Activated T-helper 2 cell treated with anti-CD3 and anti-CD28 coated beads, Interferon-gamma antibody, Interleukin-2, Interleukin-4, amounts not matched to agents 10 μg/mL and 5 μg/mL and 100 μg/mL, durations not matched to agents 14 hours and 24 hours and 36 hours (primary cell): ENCODE data around the gene CMTM5. TPM values are rescaled to one million over a fixed set of nuclear protein-coding genes. Genes with fewer than 3 reads are reported as not detected.

Experiments
- DNase-seq: peaks from one replicate; pipeline ENCODE4 v3.0.0; 2021; ENCODE audit warnings: low spot score
- H3K27ac Mint-ChIP-seq: one replicate; pipeline ENCODE4 v1.8.0; 2021; ENCODE audit warnings: mixed read lengths
- H3K27me3 Mint-ChIP-seq: one replicate; pipeline ENCODE4 v1.8.0; 2021; ENCODE audit warnings: low read depth, mixed read lengths
- H3K36me3 Mint-ChIP-seq: one replicate; pipeline ENCODE4 v1.8.0; 2021; ENCODE audit warnings: low read depth, mixed read lengths
- H3K4me1 Mint-ChIP-seq: one replicate; pipeline ENCODE4 v1.8.0; 2021; ENCODE audit warnings: low read depth, mixed read lengths
- H3K4me3 Mint-ChIP-seq: one replicate; pipeline ENCODE4 v1.8.0; 2021; ENCODE audit warnings: low read depth, mild to moderate bottlenecking, moderate library complexity, mixed read lengths
- H3K9me3 Mint-ChIP-seq: one replicate; pipeline ENCODE4 v1.8.0; 2021; ENCODE audit warnings: mixed read lengths
- intact Hi-C: fragments of 100-400 bp; cut with micrococcal nuclease; formaldehyde crosslinking; loops from one replicate; pipeline ENCODE4 v1.15.1; 2023
- total RNA-seq: library from RNA; stranded (reverse); gene quantifications from 2 replicates; pipeline ENCODE4 v1.2.3, GENCODE V29; 2022

CMTM5 gene
- total RNA-seq, 1 donor from 2014 or later: not detected

DNA sequence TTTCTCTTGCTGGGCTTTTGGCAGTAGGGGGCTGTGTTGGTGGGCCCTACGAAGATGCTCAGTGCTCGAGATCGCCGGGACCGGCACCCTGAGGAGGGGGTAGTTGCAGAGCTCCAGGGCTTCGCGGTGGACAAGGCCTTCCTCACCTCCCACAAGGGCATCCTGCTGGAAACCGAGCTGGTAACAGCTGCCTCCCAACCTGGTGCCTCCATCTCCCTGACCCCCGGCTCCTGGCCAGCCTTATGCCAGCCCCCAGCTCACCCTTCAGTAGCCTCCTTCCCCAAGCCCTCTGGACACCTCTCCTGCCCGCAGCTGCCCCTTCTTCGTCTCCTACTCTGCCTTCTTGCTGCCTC lies 328 bp downstream of the CMTM5 start:
- H3K9me3 Mint-ChIP-seq: no peaks in the 10 kb centered on the region
- no peaks in the 10 kb centered on the region for H3K36me3 Mint-ChIP-seq
- H3K4me3 Mint-ChIP-seq: no peak overlapping the region
- H3K4me1 Mint-ChIP-seq: no peaks in the 10 kb centered on the region
- no peak overlapping the region for H3K27ac Mint-ChIP-seq
- H3K27me3 Mint-ChIP-seq: peaks cover 2% of the 10 kb centered on the region
- DNase-seq: no peak
- intact Hi-C loops: no loop called here

DNA sequence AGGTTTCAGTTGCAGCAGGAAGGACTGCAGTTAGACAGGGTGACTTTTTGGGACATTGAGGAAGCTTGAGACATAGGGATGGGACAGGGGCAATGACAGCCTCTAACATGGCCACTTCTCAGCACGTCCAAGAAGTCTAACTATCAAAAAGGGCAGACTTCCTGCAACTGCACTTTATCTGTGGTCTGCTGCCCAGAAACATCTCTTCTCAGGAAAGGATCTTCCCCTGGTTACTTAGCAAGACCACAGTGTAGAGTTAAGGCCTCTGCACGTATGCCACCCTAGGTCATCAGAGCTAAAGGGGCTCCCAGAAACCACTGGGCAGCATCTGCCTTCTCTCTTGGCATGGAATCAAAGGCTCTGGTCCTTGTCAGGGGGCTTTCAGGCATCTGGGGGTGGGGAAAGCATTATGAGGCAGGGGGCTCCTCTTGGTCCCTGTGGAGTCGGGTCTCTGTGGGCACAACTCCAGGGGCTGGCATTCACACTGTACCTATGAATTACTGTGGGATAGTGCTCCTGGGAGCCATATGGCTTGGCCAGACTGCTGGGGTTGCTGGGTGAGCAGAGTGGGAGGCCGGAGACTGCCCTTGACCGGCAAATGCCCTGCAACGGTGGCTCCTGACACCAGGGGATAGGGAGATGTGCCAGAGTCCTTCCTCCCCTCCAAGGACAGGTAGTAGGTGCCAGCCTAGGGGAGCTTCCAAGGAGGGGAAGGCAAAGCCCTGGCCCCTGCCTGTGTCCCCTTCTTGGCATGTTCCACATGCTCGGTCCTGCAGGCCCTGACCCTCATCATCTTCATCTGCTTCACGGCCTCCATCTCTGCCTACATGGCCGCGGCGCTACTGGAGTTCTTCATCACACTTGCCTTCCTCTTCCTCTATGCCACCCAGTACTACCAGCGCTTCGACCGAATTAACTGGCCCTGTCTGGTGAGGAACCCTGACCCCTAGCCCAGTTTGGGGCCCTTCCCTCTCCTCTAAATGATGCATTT lies 1.0 kb downstream of the CMTM5 start:
- intact Hi-C loops: no loop called here
- H3K4me1 Mint-ChIP-seq: no peaks in the 10 kb centered on the region
- no peak for DNase-seq
- no peaks in the 10 kb centered on the region for H3K36me3 Mint-ChIP-seq
- H3K4me3 Mint-ChIP-seq: no peak overlapping the region
- H3K27ac Mint-ChIP-seq: no peak overlapping the region
- no peaks in the 10 kb centered on the region for H3K27me3 Mint-ChIP-seq
- no peaks in the 10 kb centered on the region for H3K9me3 Mint-ChIP-seq

DNA sequence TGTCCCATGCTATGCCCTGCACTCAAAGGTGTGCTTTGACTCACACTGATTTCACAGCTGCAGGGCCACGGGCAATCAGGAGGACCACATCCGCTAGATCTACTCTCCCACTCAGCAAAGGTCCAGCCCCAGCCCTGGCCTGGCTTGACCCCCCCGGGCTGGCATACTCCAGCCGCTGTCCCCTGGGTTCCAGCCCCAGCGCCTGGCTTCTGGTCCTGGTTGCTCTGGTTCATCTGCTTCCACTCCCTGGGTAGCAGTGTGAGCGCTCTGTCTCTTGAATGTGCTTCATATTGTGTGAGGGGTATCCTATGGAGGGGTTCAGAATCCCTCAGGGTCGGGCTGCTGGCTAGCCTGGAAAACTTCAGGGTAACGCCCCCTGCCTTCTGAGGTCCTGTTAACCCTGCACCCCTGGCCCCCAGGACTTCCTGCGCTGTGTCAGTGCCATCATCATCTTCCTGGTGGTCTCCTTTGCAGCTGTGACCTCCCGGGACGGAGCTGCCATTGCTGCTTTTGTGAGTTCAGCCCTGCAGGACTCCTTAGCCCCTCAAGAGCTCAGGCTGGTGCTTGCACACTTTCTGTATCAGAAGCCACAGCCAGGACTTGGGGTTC lies 1.9 kb downstream of the CMTM5 start:
- no peaks in the 10 kb centered on the region for H3K27me3 Mint-ChIP-seq
- intact Hi-C loops: no loop called here
- H3K27ac Mint-ChIP-seq: no peak overlapping the region
- H3K4me1 Mint-ChIP-seq: no peaks in the 10 kb centered on the region
- H3K4me3 Mint-ChIP-seq: no peak overlapping the region
- DNase-seq: no peak
- no peaks in the 10 kb centered on the region for H3K36me3 Mint-ChIP-seq
- no peaks in the 10 kb centered on the region for H3K9me3 Mint-ChIP-seq

DNA sequence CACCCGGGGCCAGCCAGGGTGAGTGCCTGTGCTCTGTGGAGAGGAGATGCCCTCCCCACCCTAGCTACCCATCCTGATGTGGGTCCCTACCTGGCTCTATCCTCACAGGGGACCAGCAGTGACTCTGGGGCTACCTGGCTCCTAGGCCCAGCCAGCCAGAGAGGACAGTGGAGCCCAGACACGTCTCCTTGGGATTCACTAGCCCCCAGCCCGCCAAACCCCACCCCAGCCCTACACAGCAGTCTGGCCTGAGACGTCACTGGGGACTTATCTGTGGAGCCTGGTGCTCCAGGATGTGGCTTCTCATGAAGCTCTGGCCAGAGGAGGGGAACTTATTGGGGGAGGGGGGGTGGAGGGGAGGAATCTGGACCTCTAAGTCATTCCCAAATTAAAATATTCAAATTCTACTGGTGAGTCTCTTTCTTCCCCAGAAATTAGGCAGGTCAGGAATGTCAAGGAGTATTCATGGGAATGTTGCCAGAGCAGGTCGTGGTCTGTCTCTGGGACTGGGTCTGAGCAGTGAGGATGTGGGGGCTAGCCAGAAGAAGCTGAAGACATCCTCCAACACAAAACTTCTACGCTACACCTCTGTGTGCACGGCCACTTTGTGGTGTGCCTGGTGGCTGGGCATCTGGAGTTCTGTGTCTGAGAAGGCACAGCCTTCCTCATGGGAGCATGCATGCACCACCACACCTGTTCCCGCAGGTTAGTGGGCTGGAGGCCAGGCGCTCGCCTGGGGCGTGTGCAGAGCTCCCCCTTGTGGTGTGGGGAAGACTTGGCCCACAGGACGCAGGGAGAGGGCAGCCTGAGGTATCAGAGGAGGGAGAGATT lies 2.7 kb downstream of the CMTM5 start:
- Mint-ChIP-seq H3K4me1 (no peaks in the 10 kb centered on the region), H3K27me3 (no peaks in the 10 kb centered on the region), H3K36me3 (no peaks in the 10 kb centered on the region), H3K9me3 (no peaks in the 10 kb centered on the region), H3K4me3 (no peak overlapping the region), H3K27ac (no peak overlapping the region)
- peak; percentile 43 for DNase-seq
- intact Hi-C loops: loop anchor here (1.0 to 2.0 kb wide), 2 partner anchors 51 to 115 kb away; no protein-coding TSS in a partner anchor

DNA sequence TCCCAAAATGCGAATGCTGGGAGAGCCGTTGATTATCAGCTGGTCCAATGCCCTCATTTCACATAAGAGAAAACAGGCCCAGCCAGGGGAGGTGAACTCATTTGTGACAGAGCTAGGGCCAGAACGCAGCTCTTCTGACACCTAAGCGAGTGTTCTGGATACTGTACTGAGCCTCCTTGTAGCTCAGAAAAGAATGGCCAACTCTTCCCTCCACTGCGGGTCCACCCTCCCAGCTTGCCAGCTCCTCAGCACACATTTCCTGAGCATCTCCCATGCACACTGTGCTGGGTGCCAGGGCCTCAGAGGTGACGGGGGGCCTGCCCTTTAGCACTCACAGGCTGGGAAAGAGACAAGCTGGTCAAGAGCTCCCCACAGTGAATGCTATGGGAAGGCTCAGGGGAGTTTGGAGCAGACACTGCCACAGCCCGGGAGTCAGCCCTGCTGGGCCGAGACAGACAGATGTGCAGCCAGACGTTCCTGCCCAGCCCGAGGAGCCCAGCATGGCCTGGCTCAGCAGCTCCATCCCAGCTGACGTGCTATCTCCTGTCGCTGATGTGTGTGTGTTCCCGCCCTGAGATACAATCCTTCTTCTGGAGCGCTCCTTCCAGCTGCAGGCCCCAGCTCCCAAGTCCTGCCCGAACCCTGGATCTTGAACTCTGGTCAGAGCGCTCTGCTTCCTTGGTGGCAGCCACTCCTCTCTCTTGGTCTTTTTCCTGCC lies 3.5 kb downstream of the CMTM5 start:
- no peak overlapping the region for H3K4me3 Mint-ChIP-seq
- H3K27ac Mint-ChIP-seq: no peak overlapping the region
- no peak for DNase-seq
- intact Hi-C loops: loop anchor here (1.0 to 2.0 kb wide), 2 partner anchors 52 to 116 kb away; no protein-coding TSS in a partner anchor
- H3K27me3 Mint-ChIP-seq: no peaks in the 10 kb centered on the region
- no peaks in the 10 kb centered on the region for H3K36me3 Mint-ChIP-seq
- H3K9me3 Mint-ChIP-seq: no peaks in the 10 kb centered on the region
- no peaks in the 10 kb centered on the region for H3K4me1 Mint-ChIP-seq

DNA sequence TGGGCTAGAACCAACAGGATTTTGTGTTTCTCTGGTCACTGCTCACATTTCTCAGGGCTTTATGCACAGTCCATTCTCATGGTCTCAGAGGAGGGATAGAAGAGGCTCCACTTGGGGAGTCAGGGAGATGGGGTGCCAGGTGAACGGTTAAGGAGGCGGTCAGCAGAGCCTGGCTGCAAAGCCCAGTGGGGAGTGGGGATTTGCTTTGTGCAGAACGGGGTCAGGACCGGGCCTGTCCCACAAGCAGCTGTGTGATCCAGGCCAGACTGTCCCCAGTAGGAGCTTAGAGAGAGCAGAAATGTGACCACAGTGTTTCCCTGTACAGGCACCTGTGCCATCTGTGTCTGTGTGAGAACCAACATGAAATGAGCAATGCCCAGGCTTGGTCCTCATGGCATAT lies 4.1 kb downstream of the CMTM5 start:
- no peak overlapping the region for H3K4me3 Mint-ChIP-seq
- H3K4me1 Mint-ChIP-seq: no peaks in the 10 kb centered on the region
- no peaks in the 10 kb centered on the region for H3K36me3 Mint-ChIP-seq
- no peaks in the 10 kb centered on the region for H3K9me3 Mint-ChIP-seq
- DNase-seq: no peak
- no peaks in the 10 kb centered on the region for H3K27me3 Mint-ChIP-seq
- no peak overlapping the region for H3K27ac Mint-ChIP-seq
- intact Hi-C loops: loop anchor here (1.0 to 2.0 kb wide), 2 partner anchors 53 to 116 kb away; no protein-coding TSS in a partner anchor

DNA sequence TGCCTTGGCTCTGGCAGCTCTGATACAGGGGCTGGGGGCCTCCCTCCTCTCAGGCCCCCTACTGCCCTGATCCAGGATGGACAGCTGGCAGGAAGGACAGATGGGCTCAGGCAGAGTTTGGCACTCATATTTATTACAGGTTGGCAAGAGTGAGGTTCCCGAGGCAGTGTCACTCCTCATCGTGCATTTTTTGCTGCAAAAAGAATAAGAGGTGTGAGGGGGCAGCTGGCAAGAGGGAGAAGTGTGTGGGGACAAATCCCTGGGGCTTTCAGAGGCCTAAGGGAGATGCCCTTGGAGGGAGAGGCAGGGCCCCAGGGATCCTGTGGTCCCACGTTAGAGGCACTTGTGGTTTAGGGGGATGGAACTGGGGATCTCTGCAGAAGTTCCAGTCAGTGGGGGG lies 5.0 kb downstream of the CMTM5 start:
- Mint-ChIP-seq H3K27me3 (no peaks in the 10 kb centered on the region), H3K4me1 (no peaks in the 10 kb centered on the region), H3K36me3 (no peaks in the 10 kb centered on the region), H3K4me3 (no peak overlapping the region), H3K9me3 (no peaks in the 10 kb centered on the region), H3K27ac (no peak overlapping the region)
- intact Hi-C loops: loop anchor here (2.0 kb wide), 1 partner anchor 117 kb away; no protein-coding TSS in a partner anchor
- no peak for DNase-seq

DNA sequence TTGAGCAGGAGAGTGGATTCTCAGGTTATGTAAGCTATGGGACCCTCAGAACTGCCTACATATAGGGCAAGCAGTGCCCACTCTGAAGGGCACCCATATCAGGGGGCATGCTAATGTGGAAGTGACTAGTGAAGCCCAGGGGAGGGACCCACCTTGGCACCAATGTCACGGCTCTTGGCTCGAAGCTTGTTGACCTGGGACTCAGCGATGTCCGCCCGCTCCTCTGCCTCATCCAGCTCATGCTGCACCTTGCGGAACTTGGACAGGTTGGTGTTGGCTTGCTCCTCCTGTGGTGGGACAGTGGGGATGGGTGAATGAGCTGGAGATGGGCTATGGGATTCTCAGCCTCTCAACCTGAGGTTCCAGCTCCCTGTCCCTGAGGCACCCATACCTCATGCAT lies 5.4 kb downstream of the CMTM5 start:
- H3K27me3 Mint-ChIP-seq: no peaks in the 10 kb centered on the region
- H3K27ac Mint-ChIP-seq: no peak overlapping the region
- no peaks in the 10 kb centered on the region for H3K36me3 Mint-ChIP-seq
- intact Hi-C loops: no loop called here
- H3K4me1 Mint-ChIP-seq: no peaks in the 10 kb centered on the region
- no peak for DNase-seq
- H3K4me3 Mint-ChIP-seq: no peak overlapping the region
- no peaks in the 10 kb centered on the region for H3K9me3 Mint-ChIP-seq

DNA sequence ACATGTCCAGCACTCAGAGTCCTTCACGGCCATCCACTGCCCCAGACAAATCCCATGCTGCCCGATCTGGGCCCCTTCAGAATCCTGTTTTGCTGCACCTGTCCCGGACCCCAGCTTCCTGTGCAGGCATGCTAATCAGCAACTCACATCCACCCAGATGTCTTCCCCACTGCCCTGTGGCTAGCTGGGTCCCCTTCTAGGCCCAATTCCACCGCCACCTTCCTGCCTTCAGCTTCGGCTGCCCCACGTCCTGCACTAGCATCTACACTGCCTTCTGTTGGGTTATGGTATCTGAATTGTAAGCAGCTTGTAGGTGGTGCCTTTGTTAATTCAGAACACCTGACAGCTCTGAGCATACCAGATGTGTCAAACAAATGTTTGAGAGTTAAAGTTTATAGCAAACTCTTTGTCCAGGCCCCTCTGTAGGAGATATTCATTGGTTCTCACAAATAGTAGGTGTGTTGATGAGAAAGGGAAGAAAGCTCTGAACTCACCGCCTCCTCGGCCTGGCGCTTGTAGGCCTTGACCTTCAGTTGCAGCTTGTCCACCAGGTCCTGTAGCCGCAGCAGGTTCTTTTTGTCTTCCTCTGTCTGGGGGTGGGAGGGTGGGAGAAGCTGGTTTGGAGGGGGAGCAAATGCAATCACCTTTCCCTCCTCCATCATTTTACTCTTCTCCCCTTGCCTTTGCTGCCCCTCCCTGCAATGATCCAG lies 6.0 kb downstream of the CMTM5 start:
- H3K4me1 Mint-ChIP-seq: no peaks in the 10 kb centered on the region
- no peaks in the 10 kb centered on the region for H3K9me3 Mint-ChIP-seq
- no peak overlapping the region for H3K4me3 Mint-ChIP-seq
- no peak for DNase-seq
- H3K27ac Mint-ChIP-seq: no peak overlapping the region
- no peaks in the 10 kb centered on the region for H3K27me3 Mint-ChIP-seq
- intact Hi-C loops: no loop called here
- H3K36me3 Mint-ChIP-seq: no peaks in the 10 kb centered on the region

DNA sequence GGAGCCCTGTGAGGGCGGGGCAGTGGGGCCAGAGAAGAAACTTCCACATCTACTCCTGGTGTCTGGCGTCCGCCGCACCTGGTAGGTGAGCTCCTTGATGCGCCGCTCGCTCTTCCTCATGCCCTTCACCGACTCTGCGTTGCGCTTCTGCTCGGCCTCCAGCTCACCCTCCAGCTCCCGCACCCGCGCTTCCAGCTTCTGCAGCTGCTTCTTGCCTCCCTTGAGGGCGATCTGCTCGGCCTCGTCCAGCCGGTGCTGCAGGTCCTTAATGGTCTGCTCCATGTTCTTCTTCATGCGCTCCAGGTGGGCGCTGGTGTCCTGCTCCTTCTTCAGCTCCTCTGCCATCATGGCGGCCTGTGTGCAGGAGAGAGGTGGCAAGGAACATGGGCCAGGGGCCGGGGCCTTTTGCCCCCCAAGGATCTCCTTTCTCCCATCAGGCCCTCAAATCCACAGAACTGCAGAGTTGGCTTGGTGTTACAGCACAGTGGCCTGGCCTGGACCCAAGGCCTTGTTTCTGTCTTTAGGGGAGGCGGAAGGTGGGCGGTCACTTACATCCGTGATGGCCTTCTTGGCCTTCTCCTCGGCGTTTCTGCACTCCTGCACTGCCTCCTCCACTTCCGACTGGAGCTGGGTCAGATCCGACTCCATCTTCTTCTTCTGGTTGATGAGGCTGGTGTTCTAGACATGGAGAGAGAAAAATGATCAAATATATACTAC lies 7.7 kb downstream of the CMTM5 start:
- Mint-ChIP-seq H3K27ac (no peak overlapping the region), H3K27me3 (no peaks in the 10 kb centered on the region), H3K4me1 (no peaks in the 10 kb centered on the region), H3K9me3 (no peaks in the 10 kb centered on the region), H3K36me3 (no peaks in the 10 kb centered on the region), H3K4me3 (no peak overlapping the region)
- intact Hi-C loops: no loop called here
- no peak for DNase-seq

DNA sequence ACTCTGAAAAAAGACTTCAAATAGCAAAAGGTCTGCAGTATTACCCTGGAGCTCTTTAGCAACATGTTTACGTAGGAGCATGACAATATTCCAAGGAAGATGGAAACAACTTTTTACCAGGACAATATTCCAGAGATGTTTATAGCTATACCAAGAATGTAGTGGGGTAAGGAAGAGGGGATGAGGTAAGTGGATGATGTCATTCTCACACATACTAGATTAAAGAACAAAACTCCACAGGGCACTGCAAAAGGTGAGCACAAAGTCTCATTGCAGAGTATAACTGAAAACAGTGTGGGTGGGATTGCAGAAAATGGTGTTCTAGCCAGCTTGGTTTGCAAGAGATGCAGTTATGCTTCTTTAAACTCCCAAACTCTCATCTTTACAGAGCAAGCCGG lies 8.4 kb downstream of the CMTM5 start:
- Mint-ChIP-seq H3K4me1 (no peaks in the 10 kb centered on the region), H3K4me3 (no peak overlapping the region), H3K27ac (no peak overlapping the region), H3K27me3 (no peaks in the 10 kb centered on the region), H3K9me3 (no peaks in the 10 kb centered on the region), H3K36me3 (no peaks in the 10 kb centered on the region)
- intact Hi-C loops: no loop called here
- DNase-seq: no peak
